ENCODE results near the gene PHACTR1.

- TF ChIP-seq CTCF (IDR thresholded peaks at IDR 0.05) = no peak
- TF ChIP-seq ESRRA (CRISPR knock-in tag; IDR thresholded peaks at IDR 0.05; ENCODE audit: borderline replicate concordance) = no peak
- no peak for TF ChIP-seq ELF4 (CRISPR knock-in tag; IDR thresholded peaks at IDR 0.05; ENCODE audit: low read depth)
- TF ChIP-seq, protein P1, sequence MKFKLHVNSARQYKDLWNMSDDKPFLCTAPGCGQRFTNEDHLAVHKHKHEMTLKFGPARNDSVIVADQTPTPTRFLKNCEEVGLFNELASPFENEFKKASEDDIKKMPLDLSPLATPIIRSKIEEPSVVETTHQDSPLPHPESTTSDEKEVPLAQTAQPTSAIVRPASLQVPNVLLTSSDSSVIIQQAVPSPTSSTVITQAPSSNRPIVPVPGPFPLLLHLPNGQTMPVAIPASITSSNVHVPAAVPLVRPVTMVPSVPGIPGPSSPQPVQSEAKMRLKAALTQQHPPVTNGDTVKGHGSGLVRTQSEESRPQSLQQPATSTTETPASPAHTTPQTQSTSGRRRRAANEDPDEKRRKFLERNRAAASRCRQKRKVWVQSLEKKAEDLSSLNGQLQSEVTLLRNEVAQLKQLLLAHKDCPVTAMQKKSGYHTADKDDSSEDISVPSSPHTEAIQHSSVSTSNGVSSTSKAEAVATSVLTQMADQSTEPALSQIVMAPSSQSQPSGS (CRISPR knock-in tag; IDR thresholded peaks at IDR 0.05; ENCODE audit: borderline replicate concordance, low read depth) = no peak
- TF ChIP-seq, protein P2, sequence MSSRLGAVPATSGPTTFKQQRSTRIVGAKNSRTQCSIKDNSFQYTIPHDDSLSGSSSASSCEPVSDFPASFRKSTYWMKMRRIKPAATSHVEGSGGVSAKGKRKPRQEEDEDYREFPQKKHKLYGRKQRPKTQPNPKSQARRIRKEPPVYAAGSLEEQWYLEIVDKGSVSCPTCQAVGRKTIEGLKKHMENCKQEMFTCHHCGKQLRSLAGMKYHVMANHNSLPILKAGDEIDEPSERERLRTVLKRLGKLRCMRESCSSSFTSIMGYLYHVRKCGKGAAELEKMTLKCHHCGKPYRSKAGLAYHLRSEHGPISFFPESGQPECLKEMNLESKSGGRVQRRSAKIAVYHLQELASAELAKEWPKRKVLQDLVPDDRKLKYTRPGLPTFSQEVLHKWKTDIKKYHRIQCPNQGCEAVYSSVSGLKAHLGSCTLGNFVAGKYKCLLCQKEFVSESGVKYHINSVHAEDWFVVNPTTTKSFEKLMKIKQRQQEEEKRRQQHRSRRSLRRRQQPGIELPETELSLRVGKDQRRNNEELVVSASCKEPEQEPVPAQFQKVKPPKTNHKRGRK (CRISPR knock-in tag; IDR thresholded peaks at IDR 0.05; ENCODE audit: borderline replicate concordance) = no peak
- TF ChIP-seq ZNF281 (CRISPR knock-in tag; IDR thresholded peaks at IDR 0.05) = no peak
- no peak for TF ChIP-seq CREM (CRISPR knock-in tag; IDR thresholded peaks at IDR 0.05)
- TF ChIP-seq HMGXB4 (CRISPR knock-in tag; IDR thresholded peaks at IDR 0.05) = no peak
- TF ChIP-seq TCF7 (CRISPR knock-in tag; IDR thresholded peaks at IDR 0.05; ENCODE audit: low read depth) = no peak
Measured at GRCh38 chr6:12939314-12939713, 222.7 kb downstream of the PHACTR1 start.

All from WTC11 (cell line).